Measurements from ENCODE around the gene DCD. TPM values are rescaled to one million over a fixed set of nuclear protein-coding genes. Genes with fewer than 3 reads are reported as not detected.

Gene DCD
- total RNA-seq, 2 donors from 2014 or later, result 6.5 TPM; not detected in 1

DNA sequence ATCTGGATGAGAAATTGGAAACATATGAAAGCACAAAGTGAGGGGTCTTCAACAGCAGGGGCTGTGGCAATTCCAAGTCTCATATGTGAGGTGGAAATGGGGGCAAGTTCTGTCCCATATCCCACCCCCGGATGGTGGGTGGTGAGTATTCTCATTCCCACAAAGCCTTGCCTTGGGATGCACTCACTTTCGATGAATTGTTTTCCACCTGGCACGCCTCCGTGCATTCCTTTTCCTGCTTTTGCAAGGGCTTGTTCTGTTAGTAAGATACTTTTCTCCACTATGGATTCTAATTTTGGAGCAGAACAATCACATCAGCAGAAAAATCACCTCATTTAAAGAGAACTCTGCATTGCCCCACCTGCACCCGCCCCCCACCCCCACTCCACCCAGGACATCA, 16.6 kb downstream of the DCD start:
- DNase-seq (ENCODE audit: low spot score) (no peak), ATAC-seq (ENCODE audit: insufficient number of reproducible peaks, low FRiP score, low read depth) (no peak)
- no peaks in the 10 kb centered on the region for H3K9me3 ChIP-seq
- no peak overlapping the region for H3K27ac ChIP-seq
- H3K4me3 ChIP-seq, result no peak overlapping the region
- no peaks in the 10 kb centered on the region for H3K36me3 ChIP-seq
- TF ChIP-seq, protein P1, sequence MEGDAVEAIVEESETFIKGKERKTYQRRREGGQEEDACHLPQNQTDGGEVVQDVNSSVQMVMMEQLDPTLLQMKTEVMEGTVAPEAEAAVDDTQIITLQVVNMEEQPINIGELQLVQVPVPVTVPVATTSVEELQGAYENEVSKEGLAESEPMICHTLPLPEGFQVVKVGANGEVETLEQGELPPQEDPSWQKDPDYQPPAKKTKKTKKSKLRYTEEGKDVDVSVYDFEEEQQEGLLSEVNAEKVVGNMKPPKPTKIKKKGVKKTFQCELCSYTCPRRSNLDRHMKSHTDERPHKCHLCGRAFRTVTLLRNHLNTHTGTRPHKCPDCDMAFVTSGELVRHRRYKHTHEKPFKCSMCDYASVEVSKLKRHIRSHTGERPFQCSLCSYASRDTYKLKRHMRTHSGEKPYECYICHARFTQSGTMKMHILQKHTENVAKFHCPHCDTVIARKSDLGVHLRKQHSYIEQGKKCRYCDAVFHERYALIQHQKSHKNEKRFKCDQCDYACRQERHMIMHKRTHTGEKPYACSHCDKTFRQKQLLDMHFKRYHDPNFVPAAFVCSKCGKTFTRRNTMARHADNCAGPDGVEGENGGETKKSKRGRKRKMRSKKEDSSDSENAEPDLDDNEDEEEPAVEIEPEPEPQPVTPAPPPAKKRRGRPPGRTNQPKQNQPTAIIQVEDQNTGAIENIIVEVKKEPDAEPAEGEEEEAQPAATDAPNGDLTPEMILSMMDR (IDR thresholded peaks at IDR 0.05), result no peak
- H3K27me3 ChIP-seq (replicated peaks; ENCODE audit: insufficient read depth), result no peaks in the 10 kb centered on the region
- H3K4me1 ChIP-seq (ENCODE audit: control insufficient read depth in 1 of 2, low read depth in 2 of 2), result no peaks in the 10 kb centered on the region

DNA sequence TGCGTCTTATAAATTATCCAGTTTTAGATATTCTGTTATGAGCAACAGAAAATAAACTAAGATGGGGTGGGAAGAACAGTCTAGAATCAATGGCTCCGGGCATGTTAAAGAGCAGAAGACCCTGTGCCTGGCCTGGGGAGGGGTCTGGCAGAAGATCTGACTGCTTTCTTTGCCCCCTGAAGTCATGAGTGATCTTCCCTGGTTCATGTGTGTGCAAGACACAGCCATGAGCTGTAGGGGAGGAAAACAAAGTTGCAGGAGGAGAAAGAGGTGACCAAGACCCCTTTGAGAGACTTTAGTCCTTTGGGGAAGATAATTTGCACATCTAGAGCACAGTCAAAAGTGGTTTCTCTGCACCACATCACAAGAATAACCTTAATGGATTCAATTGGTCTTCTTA, 18.2 kb downstream of the DCD start:
- H3K4me3 ChIP-seq, result no peak overlapping the region
- H3K27ac ChIP-seq, result no peak overlapping the region
- ATAC-seq (ENCODE audit: insufficient number of reproducible peaks, low FRiP score, low read depth), result no peak
- H3K36me3 ChIP-seq, result no peaks in the 10 kb centered on the region
- no peak for DNase-seq (ENCODE audit: low spot score)
- no peaks in the 10 kb centered on the region for H3K9me3 ChIP-seq
- H3K27me3 ChIP-seq (replicated peaks; ENCODE audit: insufficient read depth), result no peaks in the 10 kb centered on the region
- TF ChIP-seq, protein P1 (IDR thresholded peaks at IDR 0.05), result no peak
- H3K4me1 ChIP-seq (ENCODE audit: control insufficient read depth in 1 of 2, low read depth in 2 of 2), result no peaks in the 10 kb centered on the region

DNA sequence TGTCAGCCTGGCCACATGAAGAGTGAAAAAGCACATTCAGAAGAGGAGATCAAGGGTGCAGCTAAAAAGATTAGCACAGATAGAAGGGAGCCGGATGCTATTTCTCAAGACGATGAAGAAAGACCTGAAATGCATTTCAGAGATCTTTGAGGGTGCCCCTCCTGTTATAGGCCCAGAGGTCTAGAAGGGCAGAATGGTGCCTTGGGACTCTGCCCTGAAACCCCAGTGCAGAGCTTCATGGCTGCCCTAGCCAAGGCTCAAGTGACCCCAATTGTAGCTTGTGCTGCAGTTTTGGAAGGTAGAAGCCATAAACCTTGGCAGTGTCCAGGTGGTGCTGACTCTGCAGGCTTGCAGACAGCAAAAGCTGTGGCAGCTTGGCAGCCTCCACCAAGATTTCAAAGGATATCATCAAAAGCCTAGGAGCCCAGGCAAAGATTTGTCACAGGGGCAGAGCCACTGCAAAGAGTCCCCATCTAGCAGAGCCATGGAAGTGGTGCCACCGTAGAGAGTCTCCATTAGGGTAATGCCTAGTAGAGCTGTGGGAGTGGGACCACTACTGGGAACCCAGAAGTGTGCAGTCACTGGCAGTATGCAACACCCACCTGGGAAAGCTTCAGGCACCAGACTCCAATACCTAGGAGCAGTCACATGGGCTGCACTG, 19.8 kb downstream of the DCD start:
- Histone ChIP-seq H3K4me3 (no peak overlapping the region), H3K9me3 (no peaks in the 10 kb centered on the region), H3K4me1 (ENCODE audit: control insufficient read depth in 1 of 2, low read depth in 2 of 2) (no peaks in the 10 kb centered on the region), H3K27ac (no peak overlapping the region), H3K27me3 (replicated peaks; ENCODE audit: insufficient read depth) (no peaks in the 10 kb centered on the region), H3K36me3 (no peaks in the 10 kb centered on the region)
- DNase-seq (ENCODE audit: low spot score) (no peak), ATAC-seq (ENCODE audit: insufficient number of reproducible peaks, low FRiP score, low read depth) (no peak)
- TF ChIP-seq, protein P1 (IDR thresholded peaks at IDR 0.05), result no peak

DNA sequence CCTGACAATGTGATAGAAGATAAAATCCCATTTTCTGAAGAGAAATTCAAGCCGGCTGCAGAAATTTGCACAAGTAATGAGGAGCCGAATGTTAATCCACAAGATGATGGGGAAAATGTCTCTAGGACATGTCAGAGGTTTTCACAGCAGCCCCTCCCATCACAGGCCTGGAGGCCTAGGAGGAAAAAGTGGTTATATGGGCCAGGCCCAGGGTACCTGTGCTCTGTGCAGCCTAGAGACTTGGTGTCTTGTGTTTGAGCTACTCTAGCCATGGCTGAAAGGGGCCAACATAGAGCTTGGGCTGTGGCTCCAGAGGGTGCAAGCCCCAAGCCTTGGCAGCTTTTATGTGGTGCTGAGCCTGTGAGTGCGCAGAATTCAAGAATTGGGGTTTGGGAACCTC, 20.9 kb downstream of the DCD start:
- no peak for ATAC-seq (ENCODE audit: insufficient number of reproducible peaks, low FRiP score, low read depth)
- Histone ChIP-seq H3K9me3 (no peaks in the 10 kb centered on the region), H3K27me3 (replicated peaks; ENCODE audit: insufficient read depth) (no peaks in the 10 kb centered on the region), H3K27ac (no peak overlapping the region), H3K4me1 (ENCODE audit: control insufficient read depth in 1 of 2, low read depth in 2 of 2) (no peaks in the 10 kb centered on the region), H3K4me3 (no peak overlapping the region), H3K36me3 (no peaks in the 10 kb centered on the region)
- no peak for DNase-seq (ENCODE audit: low spot score)
- TF ChIP-seq, protein P1 (IDR thresholded peaks at IDR 0.05), result no peak

DNA sequence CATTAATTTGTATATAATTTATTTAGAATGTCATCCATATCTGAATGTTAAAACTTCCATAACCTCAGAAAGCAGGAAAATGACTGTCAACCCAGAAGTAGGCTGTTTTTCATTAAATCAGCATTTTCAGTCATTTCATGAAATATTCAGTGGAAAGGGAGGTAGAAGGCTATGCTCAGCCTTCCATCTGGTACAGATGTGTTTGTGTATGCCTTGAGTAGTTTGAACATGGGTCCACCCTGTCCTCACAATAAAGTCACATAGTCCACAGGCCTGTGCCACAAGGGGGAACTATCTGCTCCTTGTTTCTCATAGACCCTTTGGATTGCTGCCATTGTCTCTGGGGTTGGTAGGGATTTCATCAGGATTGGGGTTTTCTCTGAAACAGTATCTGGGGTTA, 22.6 kb downstream of the DCD start:
- ATAC-seq (ENCODE audit: insufficient number of reproducible peaks, low FRiP score, low read depth) (no peak), DNase-seq (ENCODE audit: low spot score) (no peak)
- H3K36me3 ChIP-seq, result no peaks in the 10 kb centered on the region
- TF ChIP-seq, protein P1 (IDR thresholded peaks at IDR 0.05), result no peak
- no peaks in the 10 kb centered on the region for H3K27me3 ChIP-seq (replicated peaks; ENCODE audit: insufficient read depth)
- no peak overlapping the region for H3K27ac ChIP-seq
- H3K4me3 ChIP-seq, result no peak overlapping the region
- H3K9me3 ChIP-seq, result no peaks in the 10 kb centered on the region
- no peaks in the 10 kb centered on the region for H3K4me1 ChIP-seq (ENCODE audit: control insufficient read depth in 1 of 2, low read depth in 2 of 2)
